Measurements from ENCODE around the gene C6orf132.

The C6orf132 gene

DNA sequence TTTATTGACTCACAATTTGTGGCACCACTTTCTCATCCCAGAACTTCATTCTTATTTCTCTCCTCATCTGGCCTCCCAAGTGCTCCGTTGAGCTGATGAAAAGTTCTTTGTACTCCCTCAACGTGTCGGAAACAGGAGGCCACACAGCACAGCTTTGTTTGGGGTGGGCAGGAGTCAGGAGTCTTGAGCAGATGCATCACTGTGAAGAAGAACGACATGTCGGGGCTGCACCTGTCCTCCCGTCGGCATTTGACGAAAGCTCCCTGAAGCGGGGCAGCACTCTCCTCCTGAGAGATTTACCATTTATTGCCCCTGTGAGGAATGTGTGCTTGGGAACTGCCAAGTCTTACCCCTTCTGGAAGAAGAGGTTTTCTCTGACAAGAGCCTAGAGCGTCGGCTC is 64.0 kb downstream of the C6orf132 start:
- no peak for DNase-seq (ENCODE audit: low read depth)

DNA sequence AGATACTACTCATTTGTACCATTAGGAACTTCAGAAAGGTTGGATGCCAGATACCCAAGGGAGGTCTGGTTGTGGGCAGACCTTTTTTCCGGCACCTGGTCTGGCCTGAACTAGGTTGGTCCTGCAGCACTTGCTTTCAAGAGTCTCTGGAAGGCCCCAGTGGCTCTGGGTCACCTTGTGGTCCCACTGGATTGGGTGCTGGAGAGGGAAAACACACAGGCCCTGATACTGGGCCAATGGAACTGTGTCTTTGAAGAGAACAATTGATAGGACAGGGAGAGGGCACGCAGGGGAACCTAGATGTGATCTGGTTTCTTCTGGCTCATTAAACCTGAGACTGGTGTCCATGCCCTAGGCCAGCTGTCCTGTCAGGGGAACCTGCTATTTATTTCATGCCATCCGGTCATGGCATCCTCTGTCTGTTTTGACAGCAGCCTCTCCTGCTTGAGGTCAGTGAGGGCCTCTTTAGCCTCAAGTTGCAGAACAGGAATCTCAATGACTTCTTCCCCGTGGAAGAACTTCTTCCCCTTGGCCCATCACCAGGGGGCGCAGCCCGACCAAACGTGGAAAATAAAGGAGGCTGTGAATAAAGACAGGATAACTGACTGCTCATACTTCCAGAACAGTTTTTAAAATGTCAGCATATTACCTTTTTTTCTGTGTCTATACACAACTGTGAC is 67.1 kb downstream of the C6orf132 start:
- DNase-seq (ENCODE audit: low read depth) = peak; percentile 34

DNA sequence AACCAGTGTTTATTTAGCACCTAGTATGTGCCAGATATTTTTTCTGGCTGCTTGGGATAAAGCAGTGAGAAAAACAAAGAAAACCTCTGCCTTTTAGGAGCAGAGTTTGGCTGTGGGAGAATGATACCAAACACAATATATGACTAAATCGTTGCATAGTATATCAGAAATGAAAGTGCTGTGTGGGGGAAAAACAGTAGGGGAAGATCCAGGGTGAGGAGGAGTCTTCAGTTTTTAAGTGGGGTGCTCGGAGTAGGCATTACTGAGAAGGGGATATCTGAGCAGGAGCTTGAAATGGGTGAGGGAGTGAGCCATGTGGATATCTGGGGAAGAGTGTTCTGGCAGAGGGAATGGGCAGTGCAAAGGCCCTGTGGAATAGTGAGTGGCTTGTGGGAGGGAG is 69.1 kb downstream of the C6orf132 start:
- no peak for DNase-seq (ENCODE audit: low read depth)

DNA sequence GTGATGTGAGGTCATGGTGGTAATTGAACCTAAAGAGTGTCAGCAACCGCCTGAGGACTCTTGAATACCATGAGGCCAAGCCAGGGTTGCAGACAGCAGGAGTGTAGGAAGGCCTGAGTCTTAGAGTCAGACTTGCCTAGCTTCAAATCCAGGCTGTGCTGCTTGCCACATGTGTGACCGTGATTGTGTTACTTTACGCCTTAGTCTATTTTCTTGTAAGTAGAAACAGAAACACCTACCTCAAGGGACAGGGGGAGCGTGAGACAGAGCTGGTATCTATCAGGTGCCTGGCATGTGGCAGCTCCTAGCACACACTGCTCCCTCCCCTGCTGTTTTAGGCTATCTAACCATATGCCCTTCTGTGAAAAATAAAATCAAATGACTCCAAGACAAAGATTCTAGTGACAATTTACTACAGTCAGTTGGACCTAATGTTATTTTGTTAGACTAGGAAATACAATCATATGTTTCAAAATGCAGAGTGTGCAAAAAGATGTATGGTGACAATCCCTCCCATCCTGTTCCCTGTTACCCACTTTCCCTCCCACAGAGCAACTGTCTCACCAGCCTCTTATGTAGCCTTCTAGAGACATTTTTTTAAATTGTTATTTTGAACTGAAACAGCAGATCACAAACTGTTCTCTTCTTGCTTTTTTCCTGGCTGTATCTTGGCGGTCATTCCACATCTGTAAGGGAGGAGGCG is 70.4 kb downstream of the C6orf132 start:
- DNase-seq (ENCODE audit: low read depth) = no peak

DNA sequence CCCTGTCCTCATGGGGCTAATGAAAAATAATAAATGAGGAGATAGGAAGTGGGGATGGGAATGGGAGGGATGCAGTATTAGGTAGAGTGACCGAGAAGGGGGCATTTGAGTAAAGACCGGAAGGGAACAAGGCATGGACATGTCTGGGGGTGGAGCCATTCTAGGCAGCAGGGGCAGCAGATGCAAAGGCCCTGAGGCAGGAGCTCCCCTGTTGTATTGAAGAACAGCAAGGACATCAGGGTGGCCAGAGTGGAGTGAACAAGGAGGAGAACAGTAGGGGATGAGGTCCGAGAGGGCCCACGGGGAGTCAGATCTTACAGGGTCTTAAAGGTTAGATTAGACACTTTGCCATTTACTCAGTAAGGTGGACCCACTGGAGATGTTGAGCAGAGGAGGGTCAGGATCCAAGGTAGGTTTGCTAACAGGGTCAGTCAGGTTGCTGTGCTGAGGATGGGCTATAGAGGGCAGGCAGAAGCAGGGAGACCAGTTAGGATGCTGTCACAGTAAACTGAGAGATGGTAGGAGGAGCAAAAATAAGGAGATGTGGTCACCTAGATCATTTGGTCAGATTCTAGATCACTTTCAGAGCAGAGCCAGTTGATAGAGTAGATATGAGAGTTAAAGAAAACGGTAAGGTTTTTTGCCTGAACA is 73.4 kb downstream of the C6orf132 start:
- DNase-seq (ENCODE audit: low read depth) = no peak

DNA sequence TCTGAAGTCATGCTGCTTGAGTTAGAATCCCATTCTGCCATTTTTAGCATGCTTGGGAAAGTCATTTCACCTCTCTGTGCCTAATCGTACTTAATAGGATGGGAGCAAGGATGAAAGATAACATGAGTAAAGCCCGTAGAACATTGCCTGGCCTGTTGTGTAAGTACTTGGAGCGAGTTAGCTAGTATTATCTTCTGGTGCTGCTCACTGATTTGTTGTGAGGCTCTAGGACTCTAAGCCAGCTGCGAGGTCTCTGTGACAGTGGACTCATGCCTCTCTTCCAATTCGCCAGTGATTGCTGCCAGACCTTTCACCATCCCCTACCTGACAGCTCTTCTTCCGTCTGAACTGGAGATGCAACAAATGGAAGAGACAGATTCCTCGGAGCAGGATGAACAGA is 74.2 kb downstream of the C6orf132 start:
- DNase-seq (ENCODE audit: low read depth) = no peak

DNA sequence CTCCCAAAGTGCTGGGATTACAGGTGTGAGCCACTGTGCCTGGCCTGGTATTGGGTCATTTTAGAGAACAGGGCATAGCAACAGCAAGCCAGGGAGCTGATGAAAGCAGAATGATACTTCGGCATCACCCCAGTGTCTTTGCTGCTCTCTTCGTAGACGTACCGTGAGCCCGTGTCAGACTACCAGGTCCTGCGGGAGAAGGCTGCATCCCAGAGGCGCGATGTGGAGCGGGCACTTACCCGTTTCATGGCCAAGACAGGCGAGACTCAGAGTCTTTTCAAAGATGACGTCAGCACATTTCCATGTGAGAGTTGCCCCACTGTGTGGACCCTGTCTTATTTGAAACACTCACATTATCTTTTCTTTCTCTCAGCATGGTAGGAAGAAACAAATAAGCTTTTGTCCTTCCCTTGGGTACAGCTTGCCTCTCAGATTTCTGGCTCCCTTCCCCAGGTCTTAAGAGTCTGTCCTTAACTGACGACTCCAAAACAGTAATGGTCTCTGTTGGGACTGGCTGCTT is 76.2 kb downstream of the C6orf132 start:
- no peak for DNase-seq (ENCODE audit: low read depth)

DNA sequence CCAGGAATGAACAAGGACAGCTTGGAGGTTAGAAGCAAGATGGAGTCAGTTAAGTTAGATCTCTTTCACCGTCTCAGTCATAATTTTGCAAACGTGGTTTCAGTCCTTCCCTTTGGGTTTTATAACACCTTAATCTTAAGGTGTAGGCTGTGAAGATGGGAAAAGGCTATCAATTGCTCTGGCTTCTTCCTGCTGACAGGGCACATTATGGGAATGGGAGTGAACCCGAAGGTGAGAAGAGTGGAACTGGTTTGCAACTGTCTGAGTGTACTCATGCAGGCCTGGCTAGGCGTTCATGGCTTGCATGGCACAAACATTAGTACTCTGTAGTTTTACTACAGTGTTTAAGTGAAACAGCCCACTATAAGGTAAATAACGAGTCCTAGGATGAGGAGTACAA is 82.7 kb downstream of the C6orf132 start:
- DNase-seq (ENCODE audit: low read depth) = no peak

DNA sequence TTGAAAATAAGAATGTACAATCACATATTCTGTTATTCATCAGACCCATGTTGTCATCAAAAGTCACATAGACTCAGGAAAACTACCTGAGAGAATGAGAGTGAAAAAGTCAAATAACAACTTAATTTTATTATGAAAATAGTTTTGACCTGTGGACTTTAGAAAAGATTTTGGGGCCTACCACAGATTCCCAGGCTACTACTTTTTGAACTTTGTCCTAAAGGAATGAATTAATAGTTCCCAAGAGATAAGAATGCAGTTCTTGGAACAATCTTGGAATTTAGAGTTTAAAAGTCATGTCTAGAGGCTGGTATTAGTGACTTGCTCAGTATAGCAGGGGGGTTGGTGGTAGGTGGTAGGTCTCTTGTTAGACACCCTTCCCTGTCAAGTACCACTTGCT is 88.8 kb downstream of the C6orf132 start:
- no peak for DNase-seq (ENCODE audit: low read depth)

DNA sequence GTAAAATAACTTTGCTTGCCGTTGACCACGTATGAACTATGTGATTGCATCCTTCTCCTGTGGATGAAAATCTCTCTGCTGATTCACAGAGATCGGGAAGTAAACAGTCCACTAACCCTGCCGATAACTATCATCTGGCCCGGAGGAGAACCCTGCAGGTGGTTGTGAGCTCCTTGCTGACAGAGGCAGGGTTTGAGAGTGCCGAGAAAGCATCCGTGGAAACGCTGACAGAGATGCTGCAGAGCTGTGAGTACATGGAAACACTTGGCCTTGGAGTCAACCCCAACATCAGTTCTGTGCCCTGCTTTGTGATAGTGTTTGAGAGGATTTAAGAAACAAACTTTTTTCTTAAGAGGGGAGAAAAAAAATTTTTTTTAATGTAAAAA is 91.2 kb downstream of the C6orf132 start:
- no peak for DNase-seq (ENCODE audit: low read depth)

All from CMK (cell line).